Measurements from ENCODE around the gene TNRC6B.
"Not testable (repeated sequence)": the region's sequence is repeated elsewhere in the genome, so short reads cannot be mapped to it uniquely, and the experiment has no call there.

TNRC6B gene

DNA sequence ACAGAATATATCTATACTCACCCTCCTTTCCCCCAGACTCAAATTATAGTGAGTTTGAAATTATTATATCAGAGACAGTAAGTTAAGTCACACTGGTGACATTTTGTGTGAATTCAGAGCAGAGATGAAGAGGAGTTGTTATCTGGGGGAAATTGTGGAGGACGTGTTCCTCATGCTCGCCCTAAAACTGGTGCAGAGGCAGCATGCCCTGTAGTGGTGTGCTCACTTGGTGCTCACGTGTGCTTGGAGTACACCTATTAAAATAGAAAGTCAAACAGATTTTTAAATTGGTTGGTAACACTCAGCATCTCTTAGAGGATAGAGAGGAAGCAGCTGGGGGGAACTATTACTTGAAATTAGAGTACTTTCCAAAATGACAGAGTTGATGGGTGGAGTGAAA lies 117.0 kb downstream of the TNRC6B start:
- DNase-seq: no peak

DNA sequence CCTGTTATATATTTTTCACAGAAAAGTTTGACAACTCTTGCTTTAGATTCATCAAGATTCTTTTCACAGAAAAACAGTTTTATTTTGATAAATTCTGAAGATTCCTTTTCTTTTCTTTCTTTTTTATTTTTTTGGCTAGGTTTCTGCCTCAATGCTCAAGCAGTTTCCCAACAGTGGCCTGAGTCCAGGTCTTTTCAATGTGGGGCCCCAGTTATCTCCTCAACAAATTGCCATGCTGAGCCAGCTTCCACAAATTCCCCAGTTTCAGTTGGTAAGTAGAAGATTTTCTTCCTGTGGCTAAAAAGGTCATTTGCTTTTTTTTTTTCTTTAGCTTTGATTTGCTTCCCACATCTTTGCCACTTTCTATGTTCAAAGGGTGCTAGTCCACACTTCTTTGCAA lies 122.6 kb downstream of the TNRC6B start:
- DNase-seq: no peak

DNA sequence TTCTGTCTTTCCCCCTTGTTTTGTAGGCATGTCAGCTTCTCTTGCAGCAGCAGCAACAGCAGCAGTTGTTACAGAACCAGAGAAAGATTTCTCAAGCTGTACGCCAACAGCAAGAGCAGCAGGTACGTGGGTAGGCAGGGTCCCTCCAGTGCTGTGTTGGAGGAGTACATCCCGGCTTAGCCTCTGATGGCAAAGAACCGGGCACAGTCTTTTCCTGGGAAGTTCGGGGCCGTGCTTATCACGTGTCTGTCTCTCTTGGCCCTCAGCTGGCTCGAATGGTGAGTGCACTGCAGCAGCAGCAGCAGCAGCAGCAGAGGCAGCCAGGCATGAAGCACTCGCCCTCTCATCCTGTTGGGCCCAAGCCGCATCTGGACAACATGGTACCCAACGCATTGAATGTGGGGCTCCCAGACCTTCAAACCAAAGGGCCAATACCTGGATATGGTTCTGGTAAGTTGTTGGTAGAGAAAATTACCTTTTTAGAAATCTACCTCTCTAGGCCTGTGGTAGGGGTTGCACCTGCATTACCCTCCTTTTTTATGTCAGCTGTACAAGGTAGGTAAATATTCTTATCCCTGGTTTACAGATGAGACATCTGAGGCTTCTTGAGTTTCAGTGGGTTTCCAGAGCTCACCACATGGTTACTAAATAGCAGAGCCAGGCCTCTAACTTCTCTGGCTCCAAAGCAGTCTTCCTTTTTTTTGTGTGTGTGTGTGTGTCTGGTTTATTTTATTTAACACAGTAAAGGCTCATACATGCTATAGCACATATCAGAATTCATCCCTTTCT lies 123.4 kb downstream of the TNRC6B start:
- no peak for DNase-seq

DNA sequence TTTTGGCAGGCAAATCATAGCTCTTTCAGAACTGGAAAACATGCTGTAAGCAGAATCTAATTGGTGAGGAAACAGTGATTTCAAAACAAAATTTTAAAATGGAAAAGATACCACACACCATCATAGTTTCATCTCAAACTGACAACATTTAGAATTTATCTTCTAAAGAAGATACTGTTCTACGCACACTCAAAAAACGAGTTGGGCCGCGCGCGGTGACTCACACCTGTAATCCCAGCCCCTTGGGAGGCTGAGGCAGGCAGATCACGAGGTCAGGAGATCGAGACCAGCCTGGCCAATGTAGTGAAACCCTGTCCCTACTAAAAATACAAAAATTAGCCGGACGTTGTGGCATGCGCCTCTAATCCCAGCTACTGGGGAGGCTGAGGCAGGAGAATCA lies 124.4 kb downstream of the TNRC6B start:
- DNase-seq: no peak

DNA sequence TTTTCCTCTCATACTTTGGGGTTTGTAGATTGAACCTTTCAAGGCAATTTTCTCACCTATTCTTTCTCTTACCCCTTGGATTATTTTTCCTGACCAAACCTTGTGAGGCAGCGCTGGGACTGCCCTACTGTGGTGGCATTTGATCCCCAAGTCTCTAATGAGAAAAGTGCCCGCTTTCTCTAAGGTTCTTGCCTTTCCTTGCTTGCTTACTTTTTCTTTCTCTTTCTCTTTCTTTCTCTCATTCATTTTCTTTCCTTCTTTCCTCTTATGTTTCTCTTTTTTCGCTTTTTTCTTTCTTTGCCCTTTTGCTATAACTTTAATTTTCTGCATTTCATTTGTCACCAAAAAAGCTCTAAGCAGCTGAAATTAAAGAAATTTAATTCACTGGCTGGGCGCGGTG lies 127.9 kb downstream of the TNRC6B start:
- no peak for DNase-seq

DNA sequence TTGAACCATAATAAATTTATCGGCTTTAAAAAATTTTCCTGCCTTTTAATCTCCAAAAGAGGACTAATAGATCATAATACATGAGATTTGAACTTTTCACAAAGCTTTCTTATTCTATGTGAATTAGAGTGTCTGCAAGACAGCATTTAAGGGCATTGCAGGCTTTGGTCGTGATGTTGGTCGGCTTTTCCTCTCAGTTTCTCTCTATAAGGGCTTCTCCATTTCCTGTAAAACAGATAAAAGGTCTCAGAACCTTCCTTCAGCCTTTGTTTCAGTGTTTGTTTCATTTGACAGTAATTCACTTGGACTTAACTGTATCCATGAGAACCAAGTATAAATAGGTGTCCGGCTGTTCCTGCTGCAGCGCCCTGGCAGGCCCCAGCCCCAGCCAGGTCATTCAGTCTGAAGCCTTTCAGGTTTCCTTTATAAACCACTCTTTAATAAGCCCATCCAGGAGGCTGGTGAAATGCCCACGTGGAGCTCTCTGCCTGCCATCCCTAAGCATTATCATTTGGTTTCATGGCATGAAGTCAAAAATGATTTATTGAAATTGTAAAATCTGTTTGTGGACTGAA lies 131.4 kb downstream of the TNRC6B start:
- no peak for DNase-seq

DNA sequence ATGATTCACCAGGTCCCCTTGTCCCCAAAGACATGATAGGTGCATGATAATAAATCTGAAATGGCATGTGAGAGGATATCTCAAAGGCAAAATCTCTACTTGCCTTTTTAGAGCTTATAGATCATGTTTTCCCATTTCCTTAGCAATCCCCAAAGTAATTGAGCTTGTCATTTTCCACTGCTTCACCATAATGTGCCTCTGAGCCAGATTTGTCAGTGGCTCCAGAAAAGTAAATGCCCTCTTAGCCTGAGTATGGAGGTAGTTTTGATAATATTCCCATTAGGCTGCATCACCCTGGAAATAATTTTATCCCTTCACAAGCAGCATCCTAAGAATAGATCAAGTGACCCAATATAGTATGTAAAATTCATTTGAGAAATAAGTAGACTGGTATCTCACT lies 131.9 kb downstream of the TNRC6B start:
- no peak for DNase-seq

DNA sequence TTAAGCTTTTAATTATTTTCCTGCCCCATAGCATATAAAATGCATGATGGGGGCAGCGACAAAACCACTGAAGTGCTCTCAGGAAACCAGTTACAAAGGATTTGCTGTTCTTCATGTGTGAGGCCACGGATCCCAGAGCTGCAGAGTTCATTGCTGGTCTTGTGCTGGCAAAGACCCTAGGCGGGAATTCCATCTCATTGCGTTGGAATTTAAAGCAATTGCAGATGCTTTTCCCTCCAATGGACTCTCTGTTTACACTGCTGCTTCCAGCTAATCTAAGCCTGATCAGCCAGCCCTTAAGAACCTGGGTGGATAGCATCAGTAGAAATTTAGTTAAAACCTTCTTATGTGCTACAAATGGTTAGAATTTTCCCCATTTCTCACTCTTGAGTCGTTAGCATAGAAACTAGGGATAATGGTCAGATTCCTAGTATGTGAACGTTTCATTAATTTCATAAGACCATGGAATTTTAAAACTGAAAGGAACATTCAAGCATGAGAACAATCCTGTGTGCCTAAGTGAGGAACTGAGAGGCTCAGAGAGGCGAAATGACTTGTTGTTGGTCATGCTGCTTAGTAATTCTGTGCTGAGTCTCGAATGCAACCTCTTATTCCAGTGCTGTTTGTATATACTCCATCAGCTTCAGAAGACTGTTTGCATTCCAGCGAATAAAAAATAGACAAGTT lies 132.5 kb downstream of the TNRC6B start:
- DNase-seq: no peak

DNA sequence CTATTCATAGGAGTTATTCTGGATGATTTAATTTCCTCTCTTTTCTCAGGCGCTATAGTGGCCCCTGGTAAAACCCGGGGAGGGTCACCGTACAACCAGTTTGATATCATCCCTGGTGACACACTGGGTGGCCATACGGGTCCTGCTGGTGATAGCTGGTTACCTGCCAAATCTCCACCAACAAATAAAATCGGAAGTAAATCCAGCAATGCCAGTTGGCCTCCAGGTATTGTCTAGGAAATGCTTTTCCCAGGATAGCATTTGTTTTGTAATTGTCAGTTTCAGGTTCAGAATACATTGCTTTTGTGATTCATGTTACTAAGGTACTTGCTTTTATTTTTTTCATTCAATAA lies 133.0 kb downstream of the TNRC6B start:
- DNase-seq: no peak

DNA sequence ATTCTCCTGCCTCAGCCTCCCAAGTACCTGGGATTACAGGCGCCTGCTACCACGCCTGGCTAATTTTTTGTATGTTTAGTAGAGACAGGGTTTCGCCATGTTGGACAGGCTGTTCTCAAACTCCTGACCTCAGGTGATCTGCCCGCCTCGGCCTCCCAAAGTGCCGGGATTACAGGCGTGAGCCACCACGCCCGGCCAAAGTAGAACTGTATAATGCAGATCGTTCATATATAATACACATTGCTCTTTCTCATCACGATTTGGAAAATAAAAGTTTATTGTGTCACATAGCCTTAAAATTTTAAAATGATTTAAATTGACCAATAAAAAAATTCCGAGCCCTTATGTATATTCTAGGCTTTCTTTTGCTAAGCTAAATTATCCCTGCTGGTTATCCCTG lies 133.9 kb downstream of the TNRC6B start:
- not testable (repeated sequence) for DNase-seq

DNA sequence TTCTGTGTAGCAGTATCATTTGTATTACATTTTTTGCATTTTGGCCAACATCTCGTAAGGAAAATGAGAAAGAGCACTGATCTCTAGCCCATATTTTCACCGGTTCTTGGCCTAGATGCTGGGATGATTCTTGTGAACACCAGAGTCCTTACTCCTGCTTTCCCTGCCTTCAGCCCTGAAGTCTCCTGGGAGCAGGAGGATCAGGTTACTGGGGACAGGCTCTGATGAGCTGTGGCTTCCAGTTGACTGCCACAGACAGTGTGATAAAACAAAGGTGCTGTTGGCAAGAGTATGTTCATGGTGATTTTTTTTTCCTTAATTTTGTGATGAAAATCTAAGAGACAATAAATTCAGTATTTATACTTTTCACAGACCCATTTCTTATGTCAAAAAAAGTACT lies 134.3 kb downstream of the TNRC6B start:
- DNase-seq: no peak

DNA sequence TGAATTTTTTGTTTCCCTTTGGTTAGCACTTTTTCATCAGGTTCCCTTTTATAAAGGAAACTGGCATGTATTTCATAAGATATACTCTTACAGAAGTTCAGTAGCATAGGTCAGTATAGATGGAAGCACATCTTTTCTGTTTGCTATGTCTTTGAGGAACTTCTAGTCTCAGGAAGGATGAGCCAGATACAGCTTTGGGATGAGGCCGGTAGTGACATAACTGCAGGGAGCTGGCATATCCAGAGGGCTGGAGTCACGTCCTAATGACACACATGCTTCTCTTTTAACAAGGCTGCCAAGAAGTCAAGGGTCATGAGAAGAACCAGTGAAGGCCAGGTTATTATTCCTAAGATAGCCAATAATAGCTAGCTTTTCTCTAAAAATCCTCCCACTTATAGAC lies 135.3 kb downstream of the TNRC6B start:
- DNase-seq: no peak

DNA sequence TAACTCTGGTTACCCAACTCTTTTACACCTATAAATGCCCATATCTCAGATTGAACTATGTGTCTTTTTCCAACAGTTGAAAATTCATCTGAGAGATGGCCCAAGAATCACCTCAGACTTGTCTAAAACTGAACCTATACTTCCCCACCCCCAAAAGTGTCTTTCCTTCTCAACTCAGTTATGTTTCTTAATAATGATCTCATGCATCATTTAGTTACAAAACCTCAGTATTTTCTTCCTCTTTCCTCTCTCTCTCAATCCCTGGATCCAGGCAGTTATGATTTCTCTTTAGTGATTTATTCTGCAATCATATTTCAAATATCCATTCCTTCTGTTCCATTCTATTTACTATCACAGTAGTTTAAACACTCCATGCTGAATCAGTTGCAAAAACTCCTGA lies 136.3 kb downstream of the TNRC6B start:
- no peak for DNase-seq

DNA sequence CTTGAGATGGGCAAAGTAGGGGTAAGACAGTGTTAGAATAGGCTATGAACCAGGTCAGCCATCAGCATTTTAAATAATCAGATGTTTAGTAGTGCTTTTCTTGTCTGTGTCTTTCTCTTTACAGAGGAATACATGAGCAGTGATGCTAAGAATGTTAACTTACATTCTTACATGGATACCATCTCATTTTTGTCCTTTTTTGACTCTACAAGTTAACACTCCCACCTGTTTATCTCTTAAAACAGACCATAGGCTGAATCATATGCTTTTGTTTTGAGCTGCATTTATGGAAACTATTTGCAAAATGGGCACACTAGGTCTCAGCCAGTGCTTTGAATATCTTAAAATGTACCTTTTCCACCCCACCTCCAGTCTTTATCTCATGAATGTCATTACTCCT lies 143.0 kb downstream of the TNRC6B start:
- DNase-seq: no peak

DNA sequence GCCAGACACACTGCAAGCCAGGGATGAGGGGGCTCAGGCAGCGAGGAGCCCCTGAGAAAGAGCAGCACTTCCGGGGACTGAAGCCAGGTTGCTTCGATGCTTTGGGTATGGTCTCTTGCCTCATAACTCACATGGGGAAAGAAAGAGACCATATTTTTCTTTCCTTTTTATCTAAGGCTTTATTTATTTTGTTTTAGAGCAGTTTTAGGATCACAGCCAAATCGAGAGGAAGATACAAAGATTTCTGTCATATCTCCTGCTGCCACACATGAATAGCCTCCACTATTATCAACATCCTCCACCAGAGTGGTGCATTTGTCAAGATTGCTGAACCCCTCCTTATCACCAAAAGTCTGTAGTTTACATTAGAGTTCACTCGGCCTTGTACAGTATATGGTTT lies 144.3 kb downstream of the TNRC6B start:
- DNase-seq: no peak

DNA sequence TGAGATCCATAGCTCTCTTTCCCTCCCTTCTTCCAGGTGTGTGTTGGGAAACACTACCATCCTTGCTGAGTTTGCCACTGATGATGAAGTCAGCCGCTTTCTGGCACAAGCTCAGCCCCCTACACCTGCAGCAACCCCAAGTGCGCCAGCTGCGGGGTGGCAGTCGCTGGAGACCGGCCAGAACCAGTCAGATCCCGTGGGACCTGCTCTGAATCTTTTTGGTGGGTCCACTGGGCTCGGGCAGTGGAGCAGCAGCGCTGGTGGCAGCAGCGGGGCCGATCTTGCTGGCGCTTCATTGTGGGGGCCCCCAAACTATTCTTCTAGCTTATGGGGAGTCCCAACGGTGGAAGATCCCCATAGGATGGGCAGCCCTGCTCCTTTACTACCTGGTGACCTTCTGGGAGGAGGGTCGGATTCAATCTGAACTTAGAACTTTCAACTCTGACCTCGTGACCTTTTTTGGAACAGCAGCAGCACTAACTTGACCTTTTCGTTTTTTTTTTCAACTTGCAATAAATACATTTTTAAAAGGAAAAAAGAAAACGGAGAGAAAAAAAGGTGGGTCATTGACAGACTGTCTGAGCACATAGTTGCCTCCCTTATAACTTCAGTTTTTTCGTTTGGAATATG lies 145.2 kb downstream of the TNRC6B start:
- DNase-seq: no peak

DNA sequence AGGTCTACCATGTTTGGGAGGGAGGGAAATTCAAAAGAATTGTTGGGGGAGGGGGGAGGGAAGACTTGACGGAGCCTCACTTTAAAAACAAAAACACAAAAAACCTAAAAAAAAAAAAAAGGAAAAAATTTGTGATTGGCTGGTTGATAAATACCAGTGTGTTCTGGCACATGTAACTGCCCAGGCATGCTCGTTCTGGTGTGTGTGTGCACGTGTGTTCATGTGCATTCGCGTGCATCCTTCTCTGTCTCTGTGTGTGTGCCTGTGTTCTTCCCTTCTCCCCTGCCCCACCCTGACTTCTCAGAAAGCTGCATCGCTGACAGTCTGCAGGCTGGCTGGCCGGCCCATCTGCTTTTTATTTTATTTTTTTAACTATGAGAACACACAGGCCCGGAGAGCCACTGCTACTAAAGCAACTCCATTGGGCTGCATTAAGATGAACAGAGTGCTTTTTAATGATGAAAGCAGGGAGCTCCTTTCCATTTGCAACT lies 146.0 kb downstream of the TNRC6B start:
- DNase-seq: no peak

DNA sequence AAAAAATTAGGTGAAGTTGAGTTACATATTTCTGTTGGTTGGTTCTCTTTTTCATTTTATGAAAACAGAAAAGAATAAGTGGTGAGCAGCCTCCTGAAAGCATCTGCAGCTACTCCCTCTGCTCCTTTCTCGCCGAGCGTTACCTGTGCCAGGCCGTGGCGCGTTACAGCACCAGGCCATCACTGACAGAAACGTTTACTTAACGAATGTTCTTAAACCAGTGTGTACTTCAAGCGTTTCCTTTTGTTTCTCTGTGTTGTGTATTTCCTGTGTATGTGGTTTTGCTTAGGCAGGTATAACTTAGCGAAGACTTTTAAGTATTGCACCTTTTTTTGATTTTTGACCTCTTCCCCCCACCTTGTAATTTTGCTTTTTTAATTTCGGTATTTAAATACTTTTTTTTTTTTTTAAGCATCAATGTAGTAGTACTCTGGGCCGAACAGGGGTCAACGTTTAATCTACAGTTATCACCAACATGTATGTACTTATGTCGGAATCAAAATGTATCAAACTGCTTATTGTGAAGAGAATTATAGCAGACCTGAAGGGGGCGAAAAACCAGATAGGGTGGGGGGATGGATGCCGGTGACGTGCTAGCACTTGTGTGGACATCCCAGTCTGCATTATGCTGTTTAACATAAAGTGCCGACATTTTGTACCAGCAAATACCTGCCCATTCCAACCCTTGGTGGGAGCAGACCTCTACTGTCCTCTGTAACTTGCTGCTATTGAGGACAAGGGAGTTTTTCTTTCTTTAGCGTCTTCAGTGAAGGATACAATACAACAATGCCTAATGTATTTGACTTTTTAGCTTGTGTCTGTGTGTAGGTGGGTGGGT lies 147.0 kb downstream of the TNRC6B start:
- no peak for DNase-seq

DNA sequence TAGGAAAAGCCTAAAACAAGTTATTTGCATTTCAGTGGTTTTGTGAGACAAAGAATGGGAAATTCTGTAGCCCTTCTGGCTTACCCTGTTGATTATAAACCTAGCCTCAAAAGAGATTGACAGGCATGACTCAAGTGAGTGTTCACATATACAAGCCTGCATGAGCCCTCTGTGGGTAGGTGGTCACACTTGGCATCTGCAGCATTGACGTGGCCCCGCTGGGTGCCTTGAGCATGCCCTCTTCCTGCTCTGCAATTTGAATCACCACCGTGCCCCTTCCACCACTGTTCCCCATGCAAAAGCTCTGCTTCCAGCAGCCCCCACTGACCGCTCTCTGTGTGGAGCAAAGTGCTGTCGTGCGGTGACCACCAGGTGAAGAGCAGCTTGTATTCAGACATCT lies 147.6 kb downstream of the TNRC6B start:
- no peak for DNase-seq

DNA sequence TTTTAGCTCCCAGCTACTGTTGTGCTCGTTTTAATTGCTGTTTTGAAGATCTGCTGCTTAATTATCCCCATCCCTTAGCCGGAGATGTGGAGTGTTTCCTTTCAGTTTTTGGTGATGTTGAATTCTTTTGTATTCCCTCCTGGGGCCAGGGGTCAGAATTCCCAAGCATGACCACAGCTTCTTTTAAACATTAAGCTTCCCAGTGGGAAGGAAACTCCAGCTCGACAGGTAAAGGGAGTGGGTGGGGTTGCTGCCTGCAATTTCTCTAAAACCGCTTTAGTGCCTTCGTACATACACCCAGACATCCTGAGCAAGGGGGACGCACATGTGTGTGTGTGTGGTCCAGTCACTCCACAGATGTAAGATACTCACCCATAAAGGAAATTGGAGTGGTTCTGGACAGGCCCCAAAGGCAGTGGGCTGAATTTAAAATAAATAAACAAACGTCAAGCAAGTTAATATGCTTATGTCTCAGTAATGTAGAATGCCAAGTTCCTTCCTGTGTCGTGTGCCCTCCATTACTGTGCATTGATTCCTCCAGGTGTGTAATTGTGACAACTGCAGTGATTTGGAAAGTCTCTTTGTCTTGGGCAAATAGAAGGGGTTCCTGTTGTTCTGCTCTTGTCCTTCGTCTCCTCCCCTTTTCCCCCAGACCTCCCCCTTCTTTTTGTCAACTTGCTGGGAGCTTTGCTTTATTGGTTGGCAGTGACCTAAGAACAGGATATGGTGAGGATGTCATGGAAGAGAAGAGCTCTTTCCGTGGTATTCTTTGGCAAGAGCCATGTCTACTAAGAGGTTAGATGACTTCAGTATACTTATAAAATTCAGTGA lies 149.4 kb downstream of the TNRC6B start:
- DNase-seq: no peak

DNA sequence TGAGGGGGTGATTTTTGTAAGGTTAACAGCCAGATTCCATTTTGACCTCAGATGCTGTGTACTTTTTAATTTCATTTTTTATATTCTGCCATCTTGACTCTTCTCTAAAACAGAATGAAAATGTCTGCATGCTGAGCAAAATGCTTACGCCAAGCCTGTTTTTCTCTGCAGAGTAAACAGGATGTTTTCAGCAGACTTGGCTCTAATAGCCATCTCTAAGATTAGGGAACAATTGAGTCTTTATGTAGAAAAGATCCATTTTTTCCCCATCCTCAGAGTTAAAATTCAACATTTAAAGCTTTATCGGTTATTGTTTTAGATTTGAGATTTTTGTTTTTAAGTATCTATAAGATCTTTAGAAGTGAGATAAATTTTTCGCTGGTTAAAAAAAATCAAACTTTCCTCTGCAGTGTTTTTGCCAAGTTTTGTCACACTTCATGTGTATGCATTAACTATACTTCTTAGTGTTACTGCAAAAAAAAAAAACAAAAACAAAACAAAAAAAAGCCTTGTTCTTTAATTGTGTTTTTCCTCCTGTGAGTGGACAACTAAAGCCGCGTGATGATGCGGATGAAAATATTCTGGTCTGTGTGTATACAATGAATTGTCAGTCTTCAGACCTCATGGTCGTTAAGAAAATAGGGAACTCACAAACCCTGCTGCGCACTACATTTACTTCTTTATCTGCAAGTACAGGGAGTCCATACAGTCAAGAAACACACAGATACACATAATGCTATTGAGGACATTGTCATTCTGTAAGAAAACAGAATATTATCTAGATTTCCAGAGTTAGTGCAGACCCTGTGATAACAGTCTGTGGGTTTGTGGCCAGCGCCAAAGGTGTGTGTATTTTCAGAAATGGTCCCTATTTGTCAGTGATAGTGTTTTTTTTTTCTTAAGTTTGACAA lies 151.1 kb downstream of the TNRC6B start:
- DNase-seq: no peak

Measured in NCI-H2081 treated with DMSO at 0.1 percent for 48 hours (cell line).